Prostate gland (tissue), 2 donors: ENCODE data around the gene SH2D6. TPM values are rescaled to one million over a fixed set of nuclear protein-coding genes. Genes with fewer than 3 reads are reported as not detected.

Experiments
- DNase-seq: peaks from one replicate; pipeline ENCODE4 v3.0.0-alpha.2; 2019; ENCODE audit warnings: low spot score
- H3K27ac ChIP-seq, 2 donors: fragments of 200-600 bp; sonication (generic); 2 replicates each; pipeline ENCODE4 v1.5.1; 2017 to 2019
- H3K27me3 ChIP-seq: fragments of 200-600 bp; sonication (generic); replicated peaks from 2 replicates; pipeline ENCODE4 v1.5.1; 2019; ENCODE audit not compliant: insufficient read depth
- H3K36me3 ChIP-seq, 2 donors: fragments of 200-600 bp; sonication (generic); 1 replicate in 1 of 2; 2 replicates in 1 of 2; pipeline versions ENCODE4 v1.5.1 to v1.8.1; 2017 to 2019
- H3K4me1 ChIP-seq: fragments of 200-600 bp; sonication (generic); replicated peaks from 2 replicates; pipeline ENCODE4 v1.5.1; 2019
- H3K4me3 ChIP-seq, 2 donors: fragments of 200-600 bp; sonication (generic); 2 replicates each; pipeline ENCODE4 v1.5.1; 2017 to 2019
- H3K9me3 ChIP-seq: fragments of 200-600 bp; sonication (generic); 2 replicates; pipeline ENCODE4 v1.5.1; 2017
- CTCF ChIP-seq, 4 experiments: fragments of 200-600 bp in 2 of 4; fragments of 450-650 bp in 2 of 4; sonication (generic) in 2 of 4; IDR thresholded peaks; 1 replicate in 3 of 4; 2 replicates in 1 of 4; pipeline ENCODE4 v1.5.1; 2016 to 2019; ENCODE audit warnings: antibody characterized with exemption in 4 of 4, mild to moderate bottlenecking in 2 of 4, moderate library complexity in 2 of 4
- POLR2A ChIP-seq: fragments of 450-650 bp; IDR thresholded peaks from one replicate; pipeline ENCODE4 v1.6.1; 2016; ENCODE audit warnings: antibody characterized with exemption, mild to moderate bottlenecking
- POLR2AphosphoS5 ChIP-seq: sonication (generic); formaldehyde crosslinking; IDR thresholded peaks from one replicate; pipeline ENCODE4 v1.6.1; 2017; ENCODE audit warnings: antibody characterized with exemption
- WGBS: methylation state at CpG from one replicate; pipeline ENCODE4 v1.1.5; 2018; 5-methylcytosine and 5-hydroxymethylcytosine counted together
- intact Hi-C: fragments of 100-400 bp; cut with DNase I; formaldehyde crosslinking; loops from one replicate; pipeline ENCODE4 v1.14.2; 2022
- total RNA-seq, 2 donors: library from RNA; depleted of rRNA; stranded (reverse); fragments of >200 nt; gene quantifications; one replicate each; pipeline ENCODE4 v1.1.0, GENCODE V29; 2016

The SH2D6 gene
- total RNA-seq = 1 to 10 TPM in 1 of 2 donors, under 1 TPM in 1; 0.23 to 1.8 TPM

- WGBS = 16% methylated on average over 57 of the region's 57 CpGs
- Histone ChIP-seq H3K9me3 (no peaks in the 10 kb centered on the region), H3K36me3 (no peaks in the 10 kb centered on the region), H3K4me3 (peak within 1 kb of the TSS; percentile 52 to 57), H3K27me3 (no peaks in the 10 kb centered on the region), H3K4me1 (peaks cover 25% of the 10 kb centered on the region), H3K27ac (peak within 1 kb of the TSS; percentile 89)
- intact Hi-C loops = loop anchor here (5.0 kb wide), 1 partner anchor 189 kb away; no protein-coding TSS in a partner anchor
- peak; percentile 73 for DNase-seq
- TF ChIP-seq POLR2AphosphoS5 (peak; percentile 77), CTCF (IDR thresholded peaks at IDR 0.05) (no peak), POLR2A (peak; percentile 63)
Measured at GRCh38 chr2:85418132-85419008, at the start of gene SH2D6. SH2D6 (plus strand) TSS chr2:85418714; CDS start chr2:85429466, 10,752 bp downstream.

GRCh38 chr2:85368921-85369320 is 49.6 kb upstream of the SH2D6 start:
- TF ChIP-seq CTCF (IDR thresholded peaks at IDR 0.05) (no peak), POLR2A (no peak)

GRCh38 chr2:85369500-85369899 is 49.0 kb upstream of the SH2D6 start:
- Histone ChIP-seq H3K27me3 (no peaks in the 10 kb centered on the region), H3K36me3 (no peaks in the 10 kb centered on the region), H3K27ac (peak overlapping the region in 1 of 2 donors; percentile 40), H3K4me3 (no peak overlapping the region), H3K9me3 (no peaks in the 10 kb centered on the region), H3K4me1 (no peaks in the 10 kb centered on the region)
- TF ChIP-seq CTCF (IDR thresholded peaks at IDR 0.05) (no peak), POLR2A (peak; percentile 25), POLR2AphosphoS5 (peak; percentile 91)
- peak; percentile 76 for DNase-seq
- WGBS = 39% methylated on average over 5 of the region's 5 CpGs
- intact Hi-C loops = no loop called here

More at GRCh38 chr2:85368921-85369320, 49.6 kb upstream of the SH2D6 start:
- H3K36me3 ChIP-seq = no peaks in the 10 kb centered on the region
- peak overlapping the region in 1 of 2 donors; percentile 40 for H3K27ac ChIP-seq
- DNase-seq = no peak
- H3K27me3 ChIP-seq = no peaks in the 10 kb centered on the region
- no peaks in the 10 kb centered on the region for H3K4me1 ChIP-seq
- no peaks in the 10 kb centered on the region for H3K9me3 ChIP-seq
- intact Hi-C loops = no loop called here
- no peak overlapping the region for H3K4me3 ChIP-seq

- Histone ChIP-seq H3K36me3 (no peaks in the 10 kb centered on the region), H3K4me1 (no peaks in the 10 kb centered on the region)
- no peak for DNase-seq
Measured at GRCh38 chr2:85371045-85371444, 47.5 kb upstream of the SH2D6 start.

More at GRCh38 chr2:85371045-85371444, 47.5 kb upstream of the SH2D6 start:
- TF ChIP-seq POLR2AphosphoS5 (no peak), POLR2A (no peak), CTCF (IDR thresholded peaks at IDR 0.05) (no peak)
- Histone ChIP-seq H3K9me3 (no peaks in the 10 kb centered on the region), H3K4me3 (no peak overlapping the region), H3K27ac (no peak overlapping the region), H3K27me3 (no peaks in the 10 kb centered on the region)
- WGBS = 96% methylated on average over 10 of the region's 11 CpGs
- intact Hi-C loops = no loop called here
